Right lobe of liver (tissue), 4 donors: ENCODE measurements around the gene DEDD2.

ENCODE experiments used
- POLR2A ChIP-seq: fragments of 450-650 bp; IDR thresholded peaks from one replicate; pipeline ENCODE4 v1.6.1; 2017; ENCODE audit warnings: antibody characterized with exemption, mild to moderate bottlenecking
- TF ChIP-seq, protein P1 (sequence below), 4 donors: fragments of 200-600 bp in 3 of 4; fragments of 450-650 bp in 1 of 4; IDR thresholded peaks; one replicate each; pipeline versions ENCODE4 v1.5.1 to v1.8.0; 2016 to 2022; ENCODE audit warnings: antibody characterized with exemption in 4 of 4, mild to moderate bottlenecking in 2 of 4
- donor health status: DM: no; HTN: no; CAD: no.
- donor health status: DM: no; HTN: no; CAD: no.
- donor health status: DM: no; HTN: yes; CAD: no.

DNA sequence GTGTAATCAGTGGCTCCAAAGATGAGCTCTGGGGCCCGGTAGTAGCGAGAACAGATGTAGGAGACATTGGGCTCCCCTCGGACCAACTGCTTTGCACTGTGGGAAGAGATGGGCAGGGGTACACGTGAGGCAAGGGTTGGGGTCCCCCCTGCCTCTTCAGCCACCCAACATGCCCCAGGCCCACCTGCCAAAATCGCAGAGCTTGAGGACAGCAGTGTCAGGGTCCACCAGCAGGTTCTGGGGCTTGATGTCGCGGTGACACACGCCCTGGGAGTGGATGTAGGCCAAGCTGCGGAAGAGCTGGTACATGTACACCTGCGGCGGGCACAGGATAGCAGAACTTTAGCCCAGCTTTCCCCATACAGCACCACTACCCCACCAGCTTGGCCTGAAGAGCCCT, 16.9 kb upstream of the DEDD2 start:
- TF ChIP-seq, protein P1, sequence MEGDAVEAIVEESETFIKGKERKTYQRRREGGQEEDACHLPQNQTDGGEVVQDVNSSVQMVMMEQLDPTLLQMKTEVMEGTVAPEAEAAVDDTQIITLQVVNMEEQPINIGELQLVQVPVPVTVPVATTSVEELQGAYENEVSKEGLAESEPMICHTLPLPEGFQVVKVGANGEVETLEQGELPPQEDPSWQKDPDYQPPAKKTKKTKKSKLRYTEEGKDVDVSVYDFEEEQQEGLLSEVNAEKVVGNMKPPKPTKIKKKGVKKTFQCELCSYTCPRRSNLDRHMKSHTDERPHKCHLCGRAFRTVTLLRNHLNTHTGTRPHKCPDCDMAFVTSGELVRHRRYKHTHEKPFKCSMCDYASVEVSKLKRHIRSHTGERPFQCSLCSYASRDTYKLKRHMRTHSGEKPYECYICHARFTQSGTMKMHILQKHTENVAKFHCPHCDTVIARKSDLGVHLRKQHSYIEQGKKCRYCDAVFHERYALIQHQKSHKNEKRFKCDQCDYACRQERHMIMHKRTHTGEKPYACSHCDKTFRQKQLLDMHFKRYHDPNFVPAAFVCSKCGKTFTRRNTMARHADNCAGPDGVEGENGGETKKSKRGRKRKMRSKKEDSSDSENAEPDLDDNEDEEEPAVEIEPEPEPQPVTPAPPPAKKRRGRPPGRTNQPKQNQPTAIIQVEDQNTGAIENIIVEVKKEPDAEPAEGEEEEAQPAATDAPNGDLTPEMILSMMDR (IDR thresholded peaks at IDR 0.05) = no peak
- no peak for TF ChIP-seq POLR2A
